Measurements from ENCODE around the gene NDUFA12. TPM values are rescaled to one million over a fixed set of nuclear protein-coding genes. Genes with fewer than 3 reads are reported as not detected.

NDUFA12 gene
- polyA plus RNA-seq (2011; rRNA removed) (52.7 and 134 TPM in 2 replicates), polyA minus RNA-seq (2011; rRNA and poly(A)+ RNA removed) (27.7 and 34.5 TPM in 2 replicates)

GRCh38 chr12:95003213-95003920 lies at the start of gene NDUFA12:
Gene NDUFA12 (minus strand): TSS chr12:95003697. CDS start chr12:95003680, 17 bp downstream.
- POLR2A ChIA-PET, result interaction anchor here (0.9 kb wide), 1 partner anchor 20 kb away, joined by 5 read pairs; no protein-coding TSS in a partner anchor
- no peaks in the 10 kb centered on the region for H3K27me3 ChIP-seq (ENCODE audit: control insufficient read depth, insufficient read depth, low read length)
- H3K36me3 ChIP-seq (ENCODE audit: control insufficient read depth, insufficient read depth, low read length), result no peaks in the 10 kb centered on the region
- CTCF ChIA-PET, result interaction anchor here (0.8 to 1.0 kb wide), 3 partner anchors 9 to 137 kb away, joined by 3 read pairs; no protein-coding TSS in a partner anchor
- TF ChIP-seq CTCF (IDR thresholded peaks at IDR 0.05; ENCODE audit: insufficient read depth, low read depth, low read length), result no peak
- DNase-seq (ENCODE audit: low read depth), result peak; percentile 84
- H3K4me3 ChIP-seq (ENCODE audit: low read depth, low read length), result peak within 1 kb of the TSS; percentile 53

- Histone ChIP-seq H3K27me3 (ENCODE audit: control insufficient read depth, insufficient read depth, low read length) (no peaks in the 10 kb centered on the region), H3K36me3 (ENCODE audit: control insufficient read depth, insufficient read depth, low read length) (peaks cover 1% of the 10 kb centered on the region), H3K4me3 (ENCODE audit: low read depth, low read length) (no peak overlapping the region)
- ChIA-PET POLR2A (no interaction called here), CTCF (no interaction called here)
- no peak for TF ChIP-seq CTCF (IDR thresholded peaks at IDR 0.05; ENCODE audit: insufficient read depth, low read depth, low read length)
- DNase-seq (ENCODE audit: low read depth), result no peak
These were observed 47.7 kb upstream of the NDUFA12 start for GRCh38 chr12:95051241-95051640.

GRCh38 chr12:95037906-95038305 lies 34.4 kb upstream of the NDUFA12 start:
- ChIA-PET POLR2A (no interaction called here), CTCF (no interaction called here)
- Histone ChIP-seq H3K4me3 (ENCODE audit: low read depth, low read length) (no peak overlapping the region), H3K36me3 (ENCODE audit: control insufficient read depth, insufficient read depth, low read length) (peaks cover 3% of the 10 kb centered on the region; the same call in 1 of the 2 replicates), H3K27me3 (ENCODE audit: control insufficient read depth, insufficient read depth, low read length) (no peaks in the 10 kb centered on the region)
- DNase-seq (ENCODE audit: low read depth), result no peak
- TF ChIP-seq CTCF (IDR thresholded peaks at IDR 0.05; ENCODE audit: insufficient read depth, low read depth, low read length), result no peak

GRCh38 chr12:95034750-95035149 lies 31.3 kb upstream of the NDUFA12 start:
- no peak for TF ChIP-seq CTCF (IDR thresholded peaks at IDR 0.05; ENCODE audit: insufficient read depth, low read depth, low read length)
- Histone ChIP-seq H3K4me3 (ENCODE audit: low read depth, low read length) (no peak overlapping the region), H3K27me3 (ENCODE audit: control insufficient read depth, insufficient read depth, low read length) (no peaks in the 10 kb centered on the region), H3K36me3 (ENCODE audit: control insufficient read depth, insufficient read depth, low read length) (peaks cover 3% of the 10 kb centered on the region)
- ChIA-PET POLR2A (no interaction called here), CTCF (interaction anchor here (1.2 kb wide), 1 partner anchor 12 kb away, joined by 3 read pairs; no protein-coding TSS in a partner anchor)
- DNase-seq (ENCODE audit: low read depth), result no peak

GRCh38 chr12:95022477-95022876 lies 19.0 kb upstream of the NDUFA12 start:
- Histone ChIP-seq H3K27me3 (ENCODE audit: control insufficient read depth, insufficient read depth, low read length) (no peaks in the 10 kb centered on the region), H3K36me3 (ENCODE audit: control insufficient read depth, insufficient read depth, low read length) (no peaks in the 10 kb centered on the region), H3K4me3 (ENCODE audit: low read depth, low read length) (no peak overlapping the region)
- no peak for DNase-seq (ENCODE audit: low read depth)
- ChIA-PET POLR2A (no interaction called here), CTCF (no interaction called here)
- no peak for TF ChIP-seq CTCF (IDR thresholded peaks at IDR 0.05; ENCODE audit: insufficient read depth, low read depth, low read length)
